HepG2 (cell line): ENCODE data around the gene CTNNA2. TPM values are rescaled to one million over a fixed set of nuclear protein-coding genes. Genes with fewer than 3 reads are reported as not detected.

Source experiments
- CC2D1A ChIP-seq: sonication (generic); formaldehyde crosslinking; IDR thresholded peaks from 2 replicates; pipeline ENCODE4 v1.8.1; 2023; ENCODE audit warnings: mild to moderate bottlenecking, missing genetic modification reagents
- CHD2 ChIP-seq: IDR thresholded peaks from 2 replicates; pipeline ENCODE4 v1.6.1; 2011; ENCODE audit warnings: low read depth, low read length, improper control_type of control experiment
- HOMEZ ChIP-seq: IDR thresholded peaks from 2 replicates; pipeline ENCODE4 v1.6.1; 2016; ENCODE audit warnings: low read depth
- KLF15 ChIP-seq: sonication (generic); formaldehyde crosslinking; IDR thresholded peaks from 2 replicates; pipeline ENCODE4 v1.8.1; 2023; ENCODE audit warnings: borderline replicate concordance, mild to moderate bottlenecking, inconsistent platforms, missing genetic modification reagents, mixed read lengths
- LBX2 ChIP-seq: sonication (generic); formaldehyde crosslinking; IDR thresholded peaks from 2 replicates; pipeline ENCODE4 v1.5.0; 2020; ENCODE audit warnings: missing genetic modification reagents, mild to moderate bottlenecking, borderline replicate concordance
- MIXL1 ChIP-seq: IDR thresholded peaks from 2 replicates; pipeline ENCODE4 v1.6.1; 2016
- MXI1 ChIP-seq: IDR thresholded peaks from 3 replicates; pipeline ENCODE4 v1.6.1; 2012; ENCODE audit warnings: low read depth, low read length, inconsistent platforms, borderline replicate concordance
- SALL1 ChIP-seq: sonication (generic); formaldehyde crosslinking; IDR thresholded peaks from 2 replicates; pipeline ENCODE4 v1.8.0; 2022; ENCODE audit warnings: mild to moderate bottlenecking, missing genetic modification reagents
- SATB2 ChIP-seq: sonication (generic); formaldehyde crosslinking; IDR thresholded peaks from 2 replicates; pipeline ENCODE4 v1.5.0; 2020; ENCODE audit warnings: missing genetic modification reagents
- SSRP1 ChIP-seq: IDR thresholded peaks from 2 replicates; pipeline ENCODE4 v1.6.1; 2016; ENCODE audit warnings: control low read depth
- ZNF574 ChIP-seq: sonication (generic); formaldehyde crosslinking; IDR thresholded peaks from 2 replicates; pipeline ENCODE4 v1.4.0; 2020; ENCODE audit warnings: missing genetic modification reagents
- ZNF616 ChIP-seq: sonication (generic); formaldehyde crosslinking; IDR thresholded peaks from 2 replicates; pipeline ENCODE4 v1.5.0; 2020; ENCODE audit warnings: low read depth, mild to moderate bottlenecking, missing genetic modification reagents
- ZNF777 ChIP-seq: sonication (generic); formaldehyde crosslinking; IDR thresholded peaks from 2 replicates; pipeline ENCODE4 v1.4.0; 2020; ENCODE audit warnings: missing genetic modification reagents
- ZNF816 ChIP-seq: sonication (generic); formaldehyde crosslinking; IDR thresholded peaks from 2 replicates; pipeline ENCODE4 v1.8.0; 2022; ENCODE audit warnings: missing genetic modification reagents, mild to moderate bottlenecking, borderline replicate concordance
- polyA plus RNA-seq, 8 experiments: library from polyadenylated mRNA; depleted of rRNA in 3 of 8; stranded (reverse) in 7 of 8; unstranded in 1 of 8; fragments of >200 nt; fragmentation: Illumina TruSeq in 4 of 8; extraction: Trizol in 4 of 8; gene quantifications; 2 replicates each; pipeline versions ENCODE4 v1.2.1 to v1.2.3, GENCODE V29; 2011 to 2016; ENCODE audit warnings: low read depth in 4 of 8, missing spikeins in 1 of 8, mixed read lengths in 1 of 8; ENCODE audit not compliant: insufficient read depth in 1 of 8
- total RNA-seq, 5 experiments: library from RNA; depleted of rRNA; stranded (reverse); fragments of >200 nt; fragmentation: Illumina TruSeq; extraction: Trizol; gene quantifications; 2 replicates each; pipeline ENCODE4 v1.2.3, GENCODE V29; 2016; ENCODE audit warnings: low read depth in 1 of 5
- TF ChIP-seq, protein P1 (sequence below), 2 experiments: sonication (generic) in 1 of 2; formaldehyde crosslinking in 1 of 2; IDR thresholded peaks; 2 replicates each; pipeline versions ENCODE4 v1.6.1 to v1.9.0; 2014 to 2022; ENCODE audit warnings: antibody characterized with exemption in 1 of 2, borderline replicate concordance in 1 of 2, inconsistent platforms in 1 of 2, low read depth in 1 of 2, missing genetic modification reagents in 1 of 2
- TF ChIP-seq, protein P2 (sequence below): sonication (generic); formaldehyde crosslinking; IDR thresholded peaks from 2 replicates; pipeline ENCODE4 v1.5.0; 2020; ENCODE audit warnings: mild to moderate bottlenecking, low read depth, missing genetic modification reagents, borderline replicate concordance

Gene CTNNA2
- total and polyA plus RNA-seq, 2 of the 13 experiments (the other 11 are each of a cell fraction or from before 2014, with no cell fraction given), result not detected

GRCh38 chr2:79511320-79511951 is 1.4 kb upstream of the CTNNA2 start (continued):
- TF ChIP-seq ZNF574 (peak; percentile 60; the same call in 1 of the 2 replicates), HOMEZ (CRISPR knock-in tag) (peak; percentile 64; the same call in 1 of the 2 replicates), CHD2 (no peak), ZNF816 (CRISPR knock-in tag) (no peak; the same call in 1 of the 2 replicates), SATB2 (CRISPR knock-in tag) (peak; percentile 93), SSRP1 (CRISPR knock-in tag) (no peak), MXI1 (peak; percentile 71; the same call in 1 of the 3 replicates), KLF15 (peak; percentile 65; the same call in 1 of the 2 replicates), ZNF616 (no peak), SALL1 (peak; percentile 70; the same call in 1 of the 2 replicates), ZNF777 (CRISPR knock-in tag) (no peak), MIXL1 (CRISPR knock-in tag) (peak; percentile 72; the same call in 1 of the 2 replicates), CC2D1A (CRISPR knock-in tag) (no peak), LBX2 (CRISPR knock-in tag) (no peak)
- TF ChIP-seq, protein P1, sequence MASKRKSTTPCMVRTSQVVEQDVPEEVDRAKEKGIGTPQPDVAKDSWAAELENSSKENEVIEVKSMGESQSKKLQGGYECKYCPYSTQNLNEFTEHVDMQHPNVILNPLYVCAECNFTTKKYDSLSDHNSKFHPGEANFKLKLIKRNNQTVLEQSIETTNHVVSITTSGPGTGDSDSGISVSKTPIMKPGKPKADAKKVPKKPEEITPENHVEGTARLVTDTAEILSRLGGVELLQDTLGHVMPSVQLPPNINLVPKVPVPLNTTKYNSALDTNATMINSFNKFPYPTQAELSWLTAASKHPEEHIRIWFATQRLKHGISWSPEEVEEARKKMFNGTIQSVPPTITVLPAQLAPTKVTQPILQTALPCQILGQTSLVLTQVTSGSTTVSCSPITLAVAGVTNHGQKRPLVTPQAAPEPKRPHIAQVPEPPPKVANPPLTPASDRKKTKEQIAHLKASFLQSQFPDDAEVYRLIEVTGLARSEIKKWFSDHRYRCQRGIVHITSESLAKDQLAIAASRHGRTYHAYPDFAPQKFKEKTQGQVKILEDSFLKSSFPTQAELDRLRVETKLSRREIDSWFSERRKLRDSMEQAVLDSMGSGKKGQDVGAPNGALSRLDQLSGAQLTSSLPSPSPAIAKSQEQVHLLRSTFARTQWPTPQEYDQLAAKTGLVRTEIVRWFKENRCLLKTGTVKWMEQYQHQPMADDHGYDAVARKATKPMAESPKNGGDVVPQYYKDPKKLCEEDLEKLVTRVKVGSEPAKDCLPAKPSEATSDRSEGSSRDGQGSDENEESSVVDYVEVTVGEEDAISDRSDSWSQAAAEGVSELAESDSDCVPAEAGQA (IDR thresholded peaks at IDR 0.05; ENCODE audit: low read depth), result no peak
- TF ChIP-seq, protein P1 (CRISPR knock-in tag; IDR thresholded peaks at IDR 0.05; ENCODE audit: borderline replicate concordance), result no peak
- TF ChIP-seq, protein P2, sequence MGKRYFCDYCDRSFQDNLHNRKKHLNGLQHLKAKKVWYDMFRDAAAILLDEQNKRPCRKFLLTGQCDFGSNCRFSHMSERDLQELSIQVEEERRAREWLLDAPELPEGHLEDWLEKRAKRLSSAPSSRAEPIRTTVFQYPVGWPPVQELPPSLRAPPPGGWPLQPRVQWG (CRISPR knock-in tag), result no peak
